Fibroblast of skin of back (primary cell): ENCODE measurements around the gene RGS11.
"Not testable (repeated sequence)": the region's sequence is repeated elsewhere in the genome, so short reads cannot be mapped to it uniquely, and the experiment has no call there.

Experiments used
- DNase-seq: peaks from one replicate; pipeline ENCODE4 v3.0.0-alpha.2; 2013

The RGS11 gene

GRCh38 chr16:280005-280460 is 4.3 kb upstream of the RGS11 start:
- DNase-seq: no peak

GRCh38 chr16:279531-279930 is 3.8 kb upstream of the RGS11 start:
- DNase-seq: no peak

GRCh38 chr16:278863-279366 is 3.2 kb upstream of the RGS11 start:
- DNase-seq: peak; percentile 25

GRCh38 chr16:276426-277077 is 808 bp upstream of the RGS11 start:
- no peak for DNase-seq

GRCh38 chr16:275041-275641 is 603 bp downstream of the RGS11 start:
- DNase-seq: no peak

- no peak for DNase-seq
These were observed 2.0 kb downstream of the RGS11 start for GRCh38 chr16:273547-274421.

- DNase-seq: no peak
These were observed 2.9 kb downstream of the RGS11 start for GRCh38 chr16:272633-273546.

- no peak for DNase-seq
These were observed 5.1 kb downstream of the RGS11 start for GRCh38 chr16:270381-271255.

- DNase-seq: no peak
These were observed 6.5 kb downstream of the RGS11 start for GRCh38 chr16:269061-269796.

- no peak for DNase-seq
These were observed 7.3 kb downstream of the RGS11 start for GRCh38 chr16:268141-269053.

GRCh38 chr16:267562-267961 is 8.2 kb downstream of the RGS11 start:
- DNase-seq: not testable (repeated sequence)

- no peak for DNase-seq
These were observed 9.2 kb downstream of the RGS11 start for GRCh38 chr16:266258-267164.

- no peak for DNase-seq
These were observed 10.0 kb downstream of the RGS11 start for GRCh38 chr16:265711-266110.

GRCh38 chr16:265002-265529 is 10.7 kb downstream of the RGS11 start:
- DNase-seq: no peak

GRCh38 chr16:264440-264951 is 11.2 kb downstream of the RGS11 start:
- no peak for DNase-seq

- no peak for DNase-seq
These were observed 11.8 kb downstream of the RGS11 start for GRCh38 chr16:263944-264343.

GRCh38 chr16:263182-263774 is 12.5 kb downstream of the RGS11 start:
- no peak for DNase-seq
